GM19240 (cell line): ENCODE measurements around the gene COP1.
A peak's percentile ranks its signal among the peaks of the same experiment; 100 is the strongest.
"Not testable (repeated sequence)": the region's sequence is repeated elsewhere in the genome, so short reads cannot be mapped to it uniquely, and the experiment has no call there.

ENCODE experiments used
- DNase-seq: peaks from one replicate; pipeline ENCODE4 v3.0.0; 2011; ENCODE audit warnings: low spot score; ENCODE audit not compliant: insufficient read length

The COP1 gene

DNA sequence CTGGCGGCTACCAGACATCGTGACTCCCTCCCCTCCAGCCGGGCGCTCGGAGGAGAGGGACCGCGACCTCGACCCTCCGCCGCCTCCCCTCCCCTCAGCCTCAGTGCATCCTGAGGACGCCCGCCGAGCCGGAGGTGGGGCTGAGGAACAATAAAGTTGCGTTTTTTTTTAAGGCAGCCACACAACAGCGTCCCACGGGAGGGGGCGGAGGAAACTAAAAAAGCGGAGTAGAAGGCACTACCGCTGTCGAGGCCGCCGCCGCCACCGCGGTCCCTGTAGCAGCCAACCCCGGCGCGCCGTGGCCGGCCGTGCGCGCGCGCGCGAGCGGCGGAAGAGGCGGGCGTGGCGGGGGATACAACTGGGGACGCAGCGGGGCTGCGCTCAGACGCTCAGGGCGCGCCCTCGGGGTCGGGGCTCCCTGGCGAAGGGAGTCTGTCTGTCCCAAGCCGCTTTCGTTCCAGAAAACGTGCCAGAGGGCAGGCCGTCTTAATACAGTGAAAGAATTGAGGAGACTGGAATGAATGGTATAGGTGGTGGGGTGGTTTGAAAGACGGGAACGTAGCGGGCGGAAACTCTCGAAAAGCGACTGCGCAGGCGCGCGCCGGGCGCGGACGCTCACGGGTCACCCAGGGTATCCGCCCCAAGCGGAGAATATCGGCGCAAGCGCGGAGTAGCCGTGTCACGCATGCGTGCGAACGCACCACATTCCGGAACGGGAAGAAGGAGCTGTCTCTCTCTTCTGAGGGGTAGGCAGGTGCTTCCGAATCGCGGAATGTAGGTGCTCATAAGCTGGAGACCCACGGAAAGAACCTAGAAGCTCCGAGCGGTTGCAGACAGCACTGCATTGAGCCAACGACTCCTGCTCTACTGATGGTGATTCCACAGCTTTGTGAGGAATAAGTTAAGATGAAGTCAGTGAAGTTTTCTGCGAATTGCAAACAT, at the start of gene COP1:
COP1 (minus strand) TSS at position 326 of the 942 bp plus-strand sequence; CDS start at position 18, 308 bp downstream.
- DNase-seq: peak; percentile 79

DNA sequence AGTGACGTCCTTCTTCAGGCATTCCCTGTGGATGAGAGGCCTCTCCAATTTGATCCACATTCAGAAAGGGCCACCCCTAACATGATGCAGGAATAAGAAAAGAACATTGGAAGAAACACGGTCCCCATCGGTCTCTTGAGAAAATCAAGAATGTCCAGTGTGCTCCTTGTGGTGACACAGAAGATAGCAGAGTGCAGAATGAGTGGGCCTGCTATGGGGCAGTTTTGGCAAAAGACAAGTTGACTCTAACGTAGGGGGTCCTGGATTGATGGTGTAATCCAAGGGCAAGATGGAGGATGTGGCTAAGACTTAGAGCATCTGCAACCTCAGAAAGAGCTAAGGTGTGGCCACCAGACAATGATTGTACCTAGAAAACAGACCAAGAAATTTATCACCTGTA, 45.1 kb upstream of the COP1 start:
- no peak for DNase-seq

DNA sequence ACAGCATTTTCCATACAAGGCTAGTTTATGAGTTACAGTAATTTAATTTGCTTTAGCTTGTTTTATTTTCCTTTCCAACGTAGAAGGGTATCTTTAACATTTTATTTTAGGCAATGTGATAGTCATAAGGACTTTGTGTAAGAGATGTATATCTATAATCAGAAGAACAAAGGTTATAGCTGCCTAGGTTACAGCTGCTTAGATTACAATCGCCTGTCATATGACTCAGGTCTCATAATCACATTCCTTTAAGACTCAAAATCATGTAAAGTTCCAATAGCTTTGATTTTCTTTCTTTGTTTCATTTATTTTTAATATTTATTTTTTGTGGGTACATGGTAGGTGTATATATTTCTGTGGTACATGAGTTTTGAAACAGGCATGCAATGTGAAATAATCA, 37.8 kb upstream of the COP1 start:
- DNase-seq: no peak

DNA sequence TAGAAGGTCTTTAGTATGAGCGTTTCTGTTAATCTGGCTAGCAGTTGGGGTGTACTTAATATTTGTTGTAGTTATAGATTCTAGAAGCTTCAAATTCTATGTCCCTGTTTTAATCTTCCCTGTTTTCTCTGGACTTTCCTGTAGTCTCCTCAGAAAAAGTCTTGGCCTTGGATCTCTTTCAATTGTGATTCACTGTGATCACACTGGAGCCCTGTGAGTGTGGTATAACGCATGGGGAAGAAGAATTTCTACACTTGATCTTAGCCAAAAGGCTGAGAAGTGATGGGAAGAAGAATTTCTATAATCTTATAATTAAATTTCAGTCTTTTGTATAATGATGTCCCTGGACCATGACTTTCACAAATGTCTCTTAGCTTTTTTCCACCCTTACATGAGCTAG, 36.7 kb upstream of the COP1 start:
- DNase-seq: no peak

GRCh38 chr1:176241385-176242015, 34.4 kb upstream of the COP1 start:
- DNase-seq: no peak

- not testable (repeated sequence) for DNase-seq
These were observed 26.6 kb upstream of the COP1 start for GRCh38 chr1:176233657-176234056.

DNA sequence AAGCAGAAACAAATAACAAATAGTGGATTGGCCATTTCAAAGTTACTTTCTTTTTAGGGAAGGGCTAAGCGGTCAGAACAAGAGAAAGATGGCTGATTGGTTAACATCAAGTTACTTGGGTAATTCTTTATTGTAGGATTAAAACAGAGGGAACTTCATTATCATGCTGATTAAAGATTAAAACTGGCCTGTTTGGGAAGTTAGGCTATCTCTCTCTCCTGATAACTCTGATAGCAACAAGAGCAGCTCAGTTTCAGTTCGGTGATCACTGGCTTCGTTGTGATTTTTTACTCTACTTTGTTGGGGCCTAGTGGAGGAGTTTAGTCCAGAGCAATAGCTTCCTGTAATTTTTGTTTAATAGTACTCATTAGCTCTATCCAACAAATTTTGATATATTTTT, 20.5 kb upstream of the COP1 start:
- DNase-seq: no peak

DNA sequence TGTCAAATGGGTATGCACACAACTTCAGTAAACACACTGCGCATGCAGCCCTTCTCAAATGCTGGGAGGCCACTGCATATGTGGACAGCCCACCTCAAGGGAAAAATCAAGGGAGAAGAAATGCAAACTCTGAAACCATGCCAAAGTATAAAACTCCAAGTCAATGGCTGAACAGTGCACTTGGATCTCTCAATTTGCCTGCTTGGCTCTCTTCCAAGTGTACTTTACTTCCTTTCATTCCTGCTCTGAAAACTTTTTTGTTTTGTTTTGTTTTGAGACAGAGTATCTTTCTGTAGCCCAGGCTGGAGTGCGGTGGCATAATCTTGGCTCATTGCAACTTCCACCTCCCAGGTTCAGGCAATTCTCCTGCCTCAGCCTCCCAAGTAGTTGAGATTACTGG, 18.8 kb upstream of the COP1 start:
- no peak for DNase-seq

- DNase-seq: no peak
These were observed 18.4 kb upstream of the COP1 start for GRCh38 chr1:176225479-176225875.

DNA sequence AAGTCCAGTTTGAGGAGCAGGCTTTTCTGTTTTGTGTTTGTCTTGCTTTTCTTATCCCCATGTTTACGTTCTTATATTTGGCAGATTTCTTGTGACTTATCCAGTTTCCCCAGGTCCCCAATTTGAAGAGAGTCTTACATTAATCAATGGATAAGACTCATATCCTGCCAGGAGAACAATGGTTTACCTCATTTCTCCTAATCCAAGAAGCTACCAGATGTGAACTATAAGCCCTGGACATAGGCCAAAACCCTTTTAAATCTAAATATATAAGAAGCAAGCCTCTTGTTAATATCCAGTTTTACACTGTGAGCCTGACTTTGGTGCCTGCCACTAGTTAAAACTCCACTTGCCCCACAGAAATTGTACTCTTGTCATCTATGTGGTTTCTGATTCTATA, 15.1 kb upstream of the COP1 start:
- no peak for DNase-seq

GRCh38 chr1:176220100-176220689, 13.1 kb upstream of the COP1 start:
- DNase-seq: no peak

- no peak for DNase-seq
These were observed 10.5 kb upstream of the COP1 start for GRCh38 chr1:176217461-176218099.

GRCh38 chr1:176216031-176216430, 8.9 kb upstream of the COP1 start:
- no peak for DNase-seq

DNA sequence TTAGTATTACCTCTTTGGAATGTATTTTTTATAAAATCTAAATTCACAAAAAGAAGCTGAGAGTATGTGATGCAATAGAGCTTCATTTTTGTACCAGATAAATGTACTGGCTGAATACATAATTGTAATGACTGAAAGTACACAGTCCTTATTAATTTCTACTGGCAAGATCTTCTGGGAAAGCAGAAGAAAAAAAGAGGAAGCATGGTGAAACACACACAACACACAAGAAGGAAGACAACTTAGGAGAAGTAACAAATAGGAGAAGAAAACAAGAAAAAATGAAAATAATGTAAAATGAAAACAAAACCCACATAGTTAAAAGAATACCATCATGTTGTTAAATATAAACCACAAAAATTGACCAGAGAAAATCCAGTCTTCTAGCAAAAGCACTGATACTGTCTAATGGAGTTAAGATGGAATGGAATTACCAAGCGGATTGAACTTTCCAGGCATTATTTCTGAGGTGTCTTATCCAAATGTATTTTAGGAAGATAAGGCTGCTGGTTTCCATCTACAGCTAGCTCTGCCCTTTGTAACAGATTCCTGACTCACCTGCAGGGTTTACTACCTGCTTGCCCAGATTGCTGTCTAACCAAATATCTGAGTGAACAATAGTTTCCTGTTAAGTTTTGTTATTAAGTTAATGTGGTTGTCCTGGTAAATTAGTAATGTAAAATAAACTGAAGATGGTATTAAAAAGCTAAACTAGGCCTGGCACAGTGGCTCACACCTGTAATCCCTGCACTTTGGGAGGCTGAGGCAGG, 4.5 kb upstream of the COP1 start:
- DNase-seq: no peak

GRCh38 chr1:176208034-176208433, 948 bp upstream of the COP1 start:
- DNase-seq: no peak

DNA sequence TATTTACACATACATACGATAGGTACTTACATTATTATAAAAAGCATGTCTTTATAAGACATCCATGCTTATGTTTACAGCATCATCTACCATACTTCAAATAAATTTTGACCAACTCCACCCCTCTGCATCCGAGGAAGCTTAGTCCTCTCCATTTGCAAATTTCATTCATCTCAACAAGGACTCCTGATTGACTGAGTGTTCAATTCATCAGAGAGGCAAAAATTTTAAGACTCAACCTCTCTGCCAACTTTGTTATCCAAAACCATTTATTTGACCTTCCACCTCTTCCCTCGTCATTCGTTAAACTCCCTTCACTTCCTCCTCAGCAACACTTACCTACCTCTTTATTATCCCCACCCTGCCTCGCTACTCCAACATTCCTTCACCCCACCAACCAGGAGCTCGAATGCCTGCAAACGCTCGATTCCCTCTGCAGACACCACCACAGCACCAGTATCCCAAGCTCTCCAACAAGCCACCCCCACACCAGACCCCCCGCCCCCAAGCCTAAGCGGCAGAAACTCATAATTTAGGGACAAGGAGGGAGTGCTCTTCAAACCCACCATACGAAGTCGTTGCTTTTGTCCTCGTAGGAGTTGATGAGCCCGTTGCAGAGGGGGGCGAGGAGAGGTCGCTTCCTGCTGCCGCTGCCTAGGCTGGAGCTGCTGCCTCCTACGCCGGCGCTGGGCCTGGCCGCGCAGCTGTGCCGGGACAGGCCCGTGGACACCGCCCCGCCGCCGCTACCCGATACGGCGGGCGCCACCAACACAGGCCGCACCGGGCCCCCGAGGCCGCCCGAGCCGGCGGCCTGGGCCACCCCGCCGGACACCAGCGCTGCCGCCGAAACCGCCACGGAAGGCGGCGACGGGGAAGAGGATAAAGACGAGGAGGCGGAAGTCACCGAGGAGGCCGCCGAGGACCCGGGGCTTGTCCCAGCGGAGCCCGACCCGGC, 803 bp downstream of the COP1 start:
- no peak for DNase-seq

DNA sequence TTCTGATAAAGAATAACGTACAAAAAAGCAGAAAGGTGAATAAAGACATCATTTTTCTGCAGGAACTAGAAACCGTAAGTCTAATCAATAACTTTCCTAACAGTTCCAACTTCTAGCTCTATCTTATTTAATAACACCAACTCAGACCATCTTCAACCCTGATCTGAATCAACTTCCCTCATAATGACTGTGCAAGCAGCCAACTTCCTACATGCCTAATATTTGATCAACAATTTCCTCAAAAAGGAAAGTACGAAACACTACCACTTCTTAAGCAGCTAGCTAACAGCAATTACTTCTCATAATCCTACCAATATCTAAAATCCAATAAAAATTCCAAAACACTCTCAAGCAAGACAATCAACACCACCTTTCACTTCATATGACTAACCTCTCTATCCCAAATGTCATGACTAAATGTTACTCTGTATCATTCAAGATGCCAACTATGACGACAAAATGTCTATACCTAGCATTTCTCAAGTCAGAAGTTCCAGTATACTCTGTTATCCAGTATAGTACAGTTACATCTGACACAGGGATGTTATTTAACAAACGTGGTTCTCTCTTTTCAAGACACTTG, 1.7 kb downstream of the COP1 start:
- no peak for DNase-seq

- DNase-seq: not testable (repeated sequence)
These were observed 2.4 kb downstream of the COP1 start for GRCh38 chr1:176204655-176205054.

GRCh38 chr1:176203735-176204134, 3.4 kb downstream of the COP1 start:
- no peak for DNase-seq

DNA sequence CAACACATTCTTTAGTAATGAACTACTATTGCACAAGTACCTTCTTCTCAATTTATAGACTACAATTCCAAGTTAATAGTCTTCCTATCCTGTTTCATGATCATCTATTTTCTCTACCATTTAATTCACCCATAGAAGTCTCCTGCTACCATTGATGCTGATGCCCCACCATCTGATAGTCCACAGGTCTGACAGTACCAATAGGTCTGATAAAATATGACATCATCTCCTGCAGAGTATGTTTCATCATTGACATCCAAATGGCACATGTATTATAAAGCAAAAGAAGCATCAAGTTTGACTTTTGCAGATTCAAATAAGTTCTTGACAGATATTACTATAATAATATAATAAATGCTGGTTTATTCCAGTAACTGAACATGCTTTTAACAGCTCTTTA, 5.5 kb downstream of the COP1 start:
- no peak for DNase-seq
